NCI-H2196 treated with DMSO at 0.1 percent for 48 hours (cell line): ENCODE results near the gene DPYD.

Source experiments
- DNase-seq: peaks from one replicate; lab custom pipeline; 2025; ENCODE audit not compliant: unreplicated experiment; lab: John Stamatoyannopoulos, UW

The DPYD gene

GRCh38 chr1:97553971-97554370, 366.9 kb downstream of the DPYD start:
- no peak for DNase-seq

GRCh38 chr1:97551113-97551512, 369.7 kb downstream of the DPYD start:
- DNase-seq = no peak

- no peak for DNase-seq
Measured at GRCh38 chr1:97545446-97545845, 375.4 kb downstream of the DPYD start.

- no peak for DNase-seq
Measured at GRCh38 chr1:97540346-97540888, 380.4 kb downstream of the DPYD start.

- DNase-seq = no peak
Measured at GRCh38 chr1:97538113-97538512, 382.7 kb downstream of the DPYD start.

GRCh38 chr1:97533358-97533757, 387.5 kb downstream of the DPYD start:
- no peak for DNase-seq

- DNase-seq = no peak
Measured at GRCh38 chr1:97529600-97529999, 391.2 kb downstream of the DPYD start.

GRCh38 chr1:97524211-97524610, 396.6 kb downstream of the DPYD start:
- DNase-seq = no peak

- DNase-seq = no peak
Measured at GRCh38 chr1:97516588-97516987, 404.2 kb downstream of the DPYD start.

GRCh38 chr1:97508653-97509218, 412.1 kb downstream of the DPYD start:
- no peak for DNase-seq

GRCh38 chr1:97507863-97508262, 413.0 kb downstream of the DPYD start:
- no peak for DNase-seq

- no peak for DNase-seq
Measured at GRCh38 chr1:97506368-97506767, 414.5 kb downstream of the DPYD start.

- no peak for DNase-seq
Measured at GRCh38 chr1:97505816-97506215, 415.0 kb downstream of the DPYD start.

- DNase-seq = no peak
Measured at GRCh38 chr1:97505289-97505688, 415.5 kb downstream of the DPYD start.

- no peak for DNase-seq
Measured at GRCh38 chr1:97502360-97502759, 418.5 kb downstream of the DPYD start.

GRCh38 chr1:97501628-97502027, 419.2 kb downstream of the DPYD start:
- DNase-seq = no peak

- no peak for DNase-seq
Measured at GRCh38 chr1:97500760-97501159, 420.1 kb downstream of the DPYD start.

GRCh38 chr1:97499667-97500066, 421.2 kb downstream of the DPYD start:
- no peak for DNase-seq

GRCh38 chr1:97489834-97490233, 431.0 kb downstream of the DPYD start:
- no peak for DNase-seq

- no peak for DNase-seq
Measured at GRCh38 chr1:97488530-97488929, 432.3 kb downstream of the DPYD start.

- DNase-seq = no peak
Measured at GRCh38 chr1:97482022-97482421, 438.8 kb downstream of the DPYD start.

GRCh38 chr1:97467445-97467844, 453.4 kb downstream of the DPYD start:
- no peak for DNase-seq

- DNase-seq = no peak
Measured at GRCh38 chr1:97464305-97464704, 456.5 kb downstream of the DPYD start.
